ENCODE results near the gene ZNF628. TPM values are rescaled to one million over a fixed set of nuclear protein-coding genes. Genes with fewer than 3 reads are reported as not detected.
"Not testable (repeated sequence)": the region's sequence is repeated elsewhere in the genome, so short reads cannot be mapped to it uniquely, and the experiment has no call there.

Gene ZNF628
- polyA plus RNA-seq, 3 donors from 2014 or later, result 0.14 to 0.72 (median 0.21) TPM

GRCh38 chr19:55494172-55494761 is 17.9 kb downstream of the ZNF628 start:
- no peak overlapping the region for H3K4me3 Mint-ChIP-seq
- H3K36me3 Mint-ChIP-seq, result peaks cover 0 to 1% (median 0%) of the 10 kb centered on the region in 3 donors

GRCh38 chr19:55495646-55496349 is 19.4 kb downstream of the ZNF628 start:
- peaks cover 0 to 2% of the 10 kb centered on the region in 2 donors for H3K4me1 Mint-ChIP-seq
- H3K27ac Mint-ChIP-seq, result peak overlapping the region in 2 of 6 donors; percentile 39 to 47
- H3K27me3 Mint-ChIP-seq (ENCODE audit: low read depth in 3 of 3), result peaks cover 0 to 2% (median 1%) of the 10 kb centered on the region in 3 donors
- peaks cover 0 to 4% (median 0%) of the 10 kb centered on the region in 3 donors for H3K36me3 Mint-ChIP-seq
- DNase-seq, result no peak
- no peak overlapping the region for H3K4me3 Mint-ChIP-seq
- no peaks in the 10 kb centered on the region for H3K9me3 Mint-ChIP-seq

More at GRCh38 chr19:55494172-55494761, 17.9 kb downstream of the ZNF628 start:
- Mint-ChIP-seq H3K27ac (no peak overlapping the region), H3K9me3 (no peaks in the 10 kb centered on the region), H3K4me1 (peaks cover 0 to 2% of the 10 kb centered on the region in 2 donors), H3K27me3 (ENCODE audit: low read depth in 3 of 3) (peaks cover 0 to 2% (median 1%) of the 10 kb centered on the region in 3 donors)
- DNase-seq, result no peak

- not testable (repeated sequence) for H3K27me3 Mint-ChIP-seq (ENCODE audit: low read depth in 3 of 3); H3K27ac Mint-ChIP-seq; DNase-seq; H3K9me3 Mint-ChIP-seq; H3K4me3 Mint-ChIP-seq; H3K36me3 Mint-ChIP-seq; H3K4me1 Mint-ChIP-seq
These were observed 20.4 kb downstream of the ZNF628 start for GRCh38 chr19:55496820-55497219.

GRCh38 chr19:55497763-55498162 is 21.3 kb downstream of the ZNF628 start:
- H3K36me3 Mint-ChIP-seq, result peaks cover 0 to 4% (median 0%) of the 10 kb centered on the region in 3 donors
- H3K27ac Mint-ChIP-seq, result peak overlapping the region in 1 of 6 donors; percentile 77
- peaks cover 3 to 12% of the 10 kb centered on the region in 2 donors for H3K4me1 Mint-ChIP-seq
- H3K4me3 Mint-ChIP-seq, result no peak overlapping the region
- no peak for DNase-seq
- H3K27me3 Mint-ChIP-seq (ENCODE audit: low read depth in 3 of 3), result peaks cover 0 to 4% (median 2%) of the 10 kb centered on the region in 3 donors
- H3K9me3 Mint-ChIP-seq, result no peaks in the 10 kb centered on the region

GRCh38 chr19:55498246-55498840 is 21.9 kb downstream of the ZNF628 start:
- Mint-ChIP-seq H3K36me3 (peaks cover 0 to 8% (median 0%) of the 10 kb centered on the region in 3 donors), H3K4me3 (no peak overlapping the region), H3K27ac (peak overlapping the region in 1 of 6 donors; percentile 5), H3K27me3 (ENCODE audit: low read depth in 3 of 3) (peaks cover 0 to 5% (median 4%) of the 10 kb centered on the region in 3 donors), H3K4me1 (peaks cover 8 to 18% of the 10 kb centered on the region in 2 donors), H3K9me3 (no peaks in the 10 kb centered on the region)
- no peak for DNase-seq

- Mint-ChIP-seq H3K36me3 (peaks cover 0 to 8% (median 0%) of the 10 kb centered on the region in 3 donors), H3K4me3 (no peak overlapping the region), H3K27me3 (ENCODE audit: low read depth in 3 of 3) (peaks cover 2 to 10% (median 8%) of the 10 kb centered on the region in 3 donors), H3K9me3 (no peaks in the 10 kb centered on the region), H3K27ac (no peak overlapping the region), H3K4me1 (peaks cover 16 to 28% of the 10 kb centered on the region in 2 donors)
- DNase-seq, result no peak
These were observed 24.0 kb downstream of the ZNF628 start for GRCh38 chr19:55500368-55500952.

- no peak for DNase-seq
- H3K9me3 Mint-ChIP-seq, result no peaks in the 10 kb centered on the region
- peaks cover 0 to 8% (median 0%) of the 10 kb centered on the region in 3 donors for H3K36me3 Mint-ChIP-seq
- H3K4me3 Mint-ChIP-seq, result peak overlapping the region in 4 of 5 donors; percentile 2 to 36 (median 26)
- peaks cover 4 to 10% (median 6%) of the 10 kb centered on the region in 3 donors for H3K27me3 Mint-ChIP-seq (ENCODE audit: low read depth in 3 of 3)
- peaks cover 16 to 28% of the 10 kb centered on the region in 2 donors for H3K4me1 Mint-ChIP-seq
- H3K27ac Mint-ChIP-seq, result peak overlapping the region in 3 of 6 donors; percentile 2 to 23 (median 17)
These were observed 26.0 kb downstream of the ZNF628 start for GRCh38 chr19:55502197-55502952.

- DNase-seq, result peak; percentile 29 to 46 (median 30)
- peak overlapping the region; percentile 80 to 95 (median 88) for H3K27ac Mint-ChIP-seq
These were observed 26.7 kb downstream of the ZNF628 start for GRCh38 chr19:55503157-55503501.

GRCh38 chr19:55503502-55504251 is 27.3 kb downstream of the ZNF628 start:
- Mint-ChIP-seq H3K4me1 (peaks cover 14 to 28% of the 10 kb centered on the region in 2 donors), H3K4me3 (peak overlapping the region; percentile 87 to 90 (median 88)), H3K9me3 (no peaks in the 10 kb centered on the region), H3K27ac (peak overlapping the region; percentile 80 to 95 (median 88)), H3K27me3 (ENCODE audit: low read depth in 3 of 3) (peaks cover 4 to 10% (median 8%) of the 10 kb centered on the region in 3 donors), H3K36me3 (peaks cover 0 to 8% (median 0%) of the 10 kb centered on the region in 3 donors)
- DNase-seq, result peak; percentile 91 to 95 (median 93)

More at GRCh38 chr19:55503157-55503501, 26.7 kb downstream of the ZNF628 start:
- Mint-ChIP-seq H3K4me1 (peaks cover 14 to 28% of the 10 kb centered on the region in 2 donors), H3K9me3 (no peaks in the 10 kb centered on the region), H3K36me3 (peaks cover 0 to 8% (median 0%) of the 10 kb centered on the region in 3 donors), H3K4me3 (peak overlapping the region; percentile 87 to 90 (median 88)), H3K27me3 (ENCODE audit: low read depth in 3 of 3) (peaks cover 4 to 10% (median 8%) of the 10 kb centered on the region in 3 donors)

GRCh38 chr19:55504252-55504603 is 27.8 kb downstream of the ZNF628 start:
- no peak for DNase-seq
- Mint-ChIP-seq H3K27me3 (ENCODE audit: low read depth in 3 of 3) (peaks cover 4 to 10% (median 8%) of the 10 kb centered on the region in 3 donors), H3K4me3 (peak overlapping the region; percentile 87 to 90 (median 88)), H3K4me1 (peaks cover 14 to 28% of the 10 kb centered on the region in 2 donors), H3K27ac (peak overlapping the region in 2 of 6 donors; percentile 84 to 95), H3K36me3 (peaks cover 0 to 7% (median 0%) of the 10 kb centered on the region in 3 donors), H3K9me3 (no peaks in the 10 kb centered on the region)

GRCh38 chr19:55504981-55505380 is 28.6 kb downstream of the ZNF628 start:
- H3K9me3 Mint-ChIP-seq, result no peaks in the 10 kb centered on the region
- H3K27ac Mint-ChIP-seq, result no peak overlapping the region
- H3K27me3 Mint-ChIP-seq (ENCODE audit: low read depth in 3 of 3), result peaks cover 4 to 10% (median 8%) of the 10 kb centered on the region in 3 donors
- no peak for DNase-seq
- H3K4me3 Mint-ChIP-seq, result no peak overlapping the region
- H3K4me1 Mint-ChIP-seq, result peaks cover 14 to 28% of the 10 kb centered on the region in 2 donors
- H3K36me3 Mint-ChIP-seq, result peaks cover 0 to 4% (median 0%) of the 10 kb centered on the region in 3 donors

GRCh38 chr19:55508120-55508519 is 31.7 kb downstream of the ZNF628 start:
- peaks cover 10 to 13% of the 10 kb centered on the region in 2 donors for H3K4me1 Mint-ChIP-seq
- H3K27me3 Mint-ChIP-seq (ENCODE audit: low read depth in 3 of 3), result peaks cover 4 to 12% (median 6%) of the 10 kb centered on the region in 3 donors
- H3K9me3 Mint-ChIP-seq, result no peaks in the 10 kb centered on the region
- H3K36me3 Mint-ChIP-seq, result peaks cover 0 to 2% (median 0%) of the 10 kb centered on the region in 3 donors
- DNase-seq, result no peak
- no peak overlapping the region for H3K27ac Mint-ChIP-seq
- H3K4me3 Mint-ChIP-seq, result no peak overlapping the region

All from immature natural killer cell (primary cell).